ENCODE results near the gene SLC25A21. TPM values are rescaled to one million over a fixed set of nuclear protein-coding genes. Genes with fewer than 3 reads are reported as not detected.
"Not testable (repeated sequence)": the region's sequence is repeated elsewhere in the genome, so short reads cannot be mapped to it uniquely, and the experiment has no call there.

The SLC25A21 gene
- total RNA-seq, 8 experiments from 2014 or later, result 0.52 to 2.9 (median 1.4) TPM

DNA sequence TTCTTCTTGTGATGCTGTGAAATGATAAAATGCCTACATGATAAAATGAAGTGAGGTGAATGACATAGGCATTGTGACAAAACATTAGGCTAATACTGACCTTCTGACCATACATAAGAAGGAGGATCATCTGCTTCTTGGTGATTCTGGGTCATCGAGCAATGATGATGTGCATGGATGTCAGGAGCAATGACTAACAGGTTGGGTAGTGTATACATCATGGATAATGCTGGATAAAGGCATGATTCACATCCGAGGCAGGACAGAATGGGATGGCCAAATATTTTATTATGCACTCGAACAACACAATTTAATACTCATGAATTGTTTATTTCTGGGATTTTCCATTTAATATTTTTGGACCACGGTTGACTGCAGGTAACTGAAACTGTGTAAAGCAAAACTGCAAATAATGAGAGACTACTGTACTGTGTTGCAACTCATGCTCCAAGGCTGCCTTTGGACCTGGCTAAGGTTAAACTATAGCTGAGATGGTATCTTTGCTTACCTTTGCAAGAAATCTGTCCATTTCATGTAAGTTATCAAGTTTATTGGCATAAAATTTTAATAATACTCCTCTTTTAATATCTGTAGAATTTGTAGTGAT, 7.6 kb upstream of the SLC25A21 start:
- Histone ChIP-seq H3K4me3 (no peak overlapping the region), H3K27ac (no peak overlapping the region), H3K4me1 (replicated peaks in 1 of 2) (no peaks in the 10 kb centered on the region)
- in situ Hi-C loops (cut with MboI; ENCODE audit: low pct_unique_long_range_greater_than_20kb in 2 of 9, low sequenced_read_pairs in 9 of 9, unreplicated experiment in 9 of 9), result no loop called here
- no peak for ATAC-seq (replicated peaks in 6 of 8)
- 0 to 100% (median 55%) methylated on average over 1 to 4 of the region's 4 CpGs; no CpG with 5 or more reads in 3 of the 10 experiments for WGBS, 10 experiments

DNA sequence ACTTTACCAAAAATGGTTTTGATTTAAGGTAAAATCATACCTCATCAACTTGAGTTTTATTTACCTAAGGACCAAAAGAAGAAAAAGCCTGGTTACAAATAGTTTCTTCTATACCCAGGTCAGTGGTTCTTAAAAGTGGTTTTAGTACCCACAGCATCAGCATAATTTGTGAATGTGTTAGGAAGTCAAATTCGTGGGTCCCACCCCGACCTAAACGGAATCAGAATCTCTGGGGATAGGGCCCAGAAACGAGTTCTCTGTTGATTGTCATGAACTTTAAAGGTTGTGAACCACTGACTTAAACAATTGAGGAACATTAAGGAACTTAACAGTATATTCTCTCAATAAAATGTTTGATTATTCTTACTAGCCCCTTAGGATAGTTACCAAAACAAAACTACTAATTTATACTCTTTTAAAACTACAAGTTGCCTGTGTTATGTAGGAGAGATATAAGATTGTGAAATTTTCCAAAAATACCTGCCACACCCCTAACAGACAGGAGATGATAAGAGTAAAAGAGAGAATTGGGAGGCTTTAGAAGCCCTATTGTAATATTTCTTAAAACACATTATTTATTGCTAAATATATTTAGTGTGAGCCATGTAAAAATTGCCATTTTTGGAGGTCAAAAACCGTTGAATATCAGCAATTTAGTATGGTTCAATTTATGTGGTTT, 669 bp upstream of the SLC25A21 start:
- Histone ChIP-seq H3K4me3 (peak overlapping the region; percentile 59 to 97 (median 68)), H3K27ac (no peak overlapping the region), H3K4me1 (replicated peaks in 1 of 2) (peaks cover 2 to 17% of the 10 kb centered on the region in 2 donors)
- WGBS, 10 experiments, result 0 to 71% (median 28%) methylated on average over 1 to 5 of the region's 5 CpGs; no CpG with 5 or more reads in 1 of the 10 experiments
- in situ Hi-C loops (cut with MboI; ENCODE audit: low pct_unique_long_range_greater_than_20kb in 2 of 9, low sequenced_read_pairs in 9 of 9, unreplicated experiment in 9 of 9), result loop anchor here in 1 of 9 experiments (25.0 kb wide), 1 partner anchor 536 kb away; no protein-coding TSS in a partner anchor
- ATAC-seq (replicated peaks in 6 of 8), result no peak

DNA sequence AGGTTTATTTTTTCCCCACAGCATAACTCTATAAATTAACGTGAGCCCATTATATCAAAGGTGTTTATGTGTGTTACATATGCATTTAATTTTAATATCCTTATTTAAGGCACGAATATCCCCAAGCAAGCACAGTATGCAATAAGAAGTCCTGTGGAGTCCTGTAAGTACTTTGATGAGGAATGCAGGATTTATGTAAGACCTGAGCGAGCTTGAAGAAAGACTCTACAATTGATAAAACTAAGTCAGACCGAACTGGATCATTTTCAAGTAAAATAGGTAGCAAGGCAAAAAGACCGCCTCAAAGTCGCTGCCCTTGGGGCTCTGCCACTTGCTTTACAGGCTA, 755 bp downstream of the SLC25A21 start:
- Histone ChIP-seq H3K4me1 (replicated peaks in 1 of 2) (peaks cover 2 to 17% of the 10 kb centered on the region in 2 donors), H3K27ac (peak overlapping the region in 1 of 2 donors; percentile 83), H3K4me3 (peak overlapping the region; percentile 59 to 97 (median 68))
- peak in 7 of 8 experiments; percentile 11 to 36 (median 16) for ATAC-seq (replicated peaks in 6 of 8)
- in situ Hi-C loops (cut with MboI; ENCODE audit: low pct_unique_long_range_greater_than_20kb in 2 of 9, low sequenced_read_pairs in 9 of 9, unreplicated experiment in 9 of 9), result loop anchor here in 1 of 9 experiments (25.0 kb wide), 1 partner anchor 534 kb away; no protein-coding TSS in a partner anchor
- 0 to 17% (median 1%) methylated on average over 1 to 6 of the region's 6 CpGs for WGBS, 10 experiments

DNA sequence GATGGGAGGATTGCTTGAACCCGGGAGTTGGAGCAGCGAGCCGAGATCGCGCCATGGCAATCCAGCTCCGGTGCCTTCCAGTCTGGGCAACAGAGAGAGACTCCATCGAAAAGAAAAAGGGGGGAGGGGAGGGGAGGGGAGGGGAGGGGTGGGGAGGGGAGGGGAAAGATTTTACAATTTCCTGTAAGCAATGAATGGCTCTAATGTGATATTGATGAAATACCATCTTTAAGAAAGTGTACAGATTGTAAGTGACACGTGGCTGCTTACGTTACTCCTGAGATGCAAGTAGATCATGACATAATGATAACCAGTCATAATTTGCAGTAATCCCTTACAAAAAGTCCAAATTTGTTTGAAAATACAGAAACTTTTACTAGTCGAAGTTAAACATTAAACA, 1.4 kb downstream of the SLC25A21 start:
- peaks cover 2 to 17% of the 10 kb centered on the region in 2 donors for H3K4me1 ChIP-seq (replicated peaks in 1 of 2)
- WGBS, 10 experiments, result 41 to 100% (median 70%) methylated on average over 1 to 9 of the region's 10 CpGs
- no peak overlapping the region for H3K4me3 ChIP-seq
- H3K27ac ChIP-seq, result no peak overlapping the region
- in situ Hi-C loops (cut with MboI; ENCODE audit: low pct_unique_long_range_greater_than_20kb in 2 of 9, low sequenced_read_pairs in 9 of 9, unreplicated experiment in 9 of 9), result loop anchor here in 1 of 9 experiments (25.0 kb wide), 1 partner anchor 534 kb away; no protein-coding TSS in a partner anchor
- no peak for ATAC-seq (replicated peaks in 6 of 8)

DNA sequence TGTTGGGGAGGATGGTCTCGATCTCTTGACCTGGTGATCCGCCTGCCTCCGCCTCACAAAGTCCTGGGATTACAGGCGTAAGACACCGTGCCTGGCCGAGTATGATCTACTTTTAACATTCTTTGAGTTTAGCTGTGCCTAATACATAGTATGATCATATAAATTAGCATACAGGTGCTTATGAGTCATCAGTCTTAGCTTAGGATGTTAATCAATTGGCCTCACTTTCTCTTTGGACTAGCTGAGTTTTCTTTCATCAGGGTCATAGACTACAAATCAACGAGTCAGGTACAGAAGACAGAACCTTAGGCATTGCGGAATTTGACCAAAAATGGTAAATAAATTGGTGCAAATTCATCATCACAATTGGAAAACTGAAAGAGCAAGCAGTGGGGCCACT, 2.2 kb downstream of the SLC25A21 start:
- H3K4me3 ChIP-seq, result no peak overlapping the region
- no peak for ATAC-seq (replicated peaks in 6 of 8)
- peaks cover 2 to 17% of the 10 kb centered on the region in 2 donors for H3K4me1 ChIP-seq (replicated peaks in 1 of 2)
- in situ Hi-C loops (cut with MboI; ENCODE audit: low pct_unique_long_range_greater_than_20kb in 2 of 9, low sequenced_read_pairs in 9 of 9, unreplicated experiment in 9 of 9), result loop anchor here in 1 of 9 experiments (25.0 kb wide), 1 partner anchor 533 kb away; no protein-coding TSS in a partner anchor
- WGBS, 10 experiments, result 57 to 100% (median 86%) methylated on average over 1 to 8 of the region's 8 CpGs; no CpG with 5 or more reads in 1 of the 10 experiments
- H3K27ac ChIP-seq, result no peak overlapping the region

DNA sequence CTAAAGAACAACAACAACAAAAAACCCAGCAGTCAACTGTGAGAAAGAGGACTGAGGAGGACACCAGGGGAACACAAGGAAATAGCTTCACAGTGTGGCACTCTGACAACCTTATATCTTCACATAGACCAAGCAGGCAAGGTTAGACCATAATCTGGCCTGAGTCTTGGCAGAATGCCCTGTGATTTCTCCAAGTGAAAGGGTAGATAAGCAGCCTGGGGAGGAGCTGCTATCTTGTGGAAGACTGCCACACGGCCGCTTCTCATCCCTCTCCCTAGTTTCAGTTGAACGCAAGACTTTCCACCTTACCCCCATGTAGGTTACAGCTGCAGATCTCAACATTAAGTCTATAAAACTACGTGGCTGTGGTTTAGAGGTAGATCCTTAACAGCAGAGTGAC, 3.7 kb downstream of the SLC25A21 start:
- Histone ChIP-seq H3K4me1 (replicated peaks in 1 of 2) (peaks cover 0 to 8% of the 10 kb centered on the region in 2 donors), H3K4me3 (no peak overlapping the region), H3K27ac (no peak overlapping the region)
- ATAC-seq (replicated peaks in 6 of 8), result no peak
- WGBS, 10 experiments, result 79 to 100% (median 100%) methylated on average over 1 to 2 of the region's 4 CpGs; no CpG with 5 or more reads in 7 of the 10 experiments
- in situ Hi-C loops (cut with MboI; ENCODE audit: low pct_unique_long_range_greater_than_20kb in 2 of 9, low sequenced_read_pairs in 9 of 9, unreplicated experiment in 9 of 9), result loop anchor here in 1 of 9 experiments (25.0 kb wide), 1 partner anchor 531 kb away; no protein-coding TSS in a partner anchor

DNA sequence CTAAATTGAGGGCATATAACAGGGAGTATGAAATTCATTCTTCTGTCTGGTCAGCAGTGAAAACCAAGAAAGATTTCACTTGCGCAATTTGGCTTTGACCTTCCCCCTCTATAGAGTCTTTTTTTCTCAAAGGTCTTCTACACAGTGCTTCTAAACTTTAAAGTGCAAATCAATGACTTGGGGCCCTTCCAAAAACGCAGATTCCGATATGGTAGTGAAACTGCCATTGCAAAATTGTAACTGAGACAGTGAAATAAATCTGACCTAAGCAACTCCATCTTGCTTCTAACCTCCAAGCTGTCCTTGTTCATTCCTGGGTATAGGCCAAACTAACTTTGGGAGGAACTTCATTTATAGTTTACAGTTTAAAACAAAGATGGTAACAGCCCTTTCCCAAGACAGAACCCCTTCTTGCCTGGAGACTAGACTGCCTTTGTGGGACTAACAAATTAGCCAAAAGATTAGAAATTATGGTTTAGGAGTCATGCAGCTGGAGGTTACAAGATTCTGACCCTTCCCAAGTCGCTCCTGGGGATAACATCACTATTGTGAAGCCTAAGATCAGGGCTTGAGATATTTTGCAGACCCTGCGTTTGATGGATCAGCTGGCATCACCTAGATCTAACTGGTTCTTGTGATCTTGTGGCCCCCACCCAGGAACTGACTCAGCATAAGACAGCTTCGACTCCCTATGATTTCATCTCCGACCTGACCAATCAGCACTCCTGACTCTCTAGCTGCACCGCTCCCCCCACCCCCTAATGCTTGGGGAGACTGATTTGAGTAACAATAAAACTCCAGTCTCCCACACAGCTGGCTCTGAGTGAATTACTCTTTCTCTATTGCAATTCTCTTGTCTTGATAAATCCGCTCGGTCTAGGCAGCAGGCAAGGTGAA, 5.0 kb downstream of the SLC25A21 start:
- WGBS, 10 experiments, result 59 to 100% (median 83%) methylated on average over 1 to 10 of the region's 10 CpGs
- in situ Hi-C loops (cut with MboI; ENCODE audit: low pct_unique_long_range_greater_than_20kb in 2 of 9, low sequenced_read_pairs in 9 of 9, unreplicated experiment in 9 of 9), result loop anchor here in 1 of 9 experiments (25.0 kb wide), 1 partner anchor 530 kb away; no protein-coding TSS in a partner anchor
- H3K4me1 ChIP-seq (replicated peaks in 1 of 2), result no peaks in the 10 kb centered on the region
- ATAC-seq (replicated peaks in 6 of 8), result no peak
- no peak overlapping the region for H3K4me3 ChIP-seq
- no peak overlapping the region for H3K27ac ChIP-seq

DNA sequence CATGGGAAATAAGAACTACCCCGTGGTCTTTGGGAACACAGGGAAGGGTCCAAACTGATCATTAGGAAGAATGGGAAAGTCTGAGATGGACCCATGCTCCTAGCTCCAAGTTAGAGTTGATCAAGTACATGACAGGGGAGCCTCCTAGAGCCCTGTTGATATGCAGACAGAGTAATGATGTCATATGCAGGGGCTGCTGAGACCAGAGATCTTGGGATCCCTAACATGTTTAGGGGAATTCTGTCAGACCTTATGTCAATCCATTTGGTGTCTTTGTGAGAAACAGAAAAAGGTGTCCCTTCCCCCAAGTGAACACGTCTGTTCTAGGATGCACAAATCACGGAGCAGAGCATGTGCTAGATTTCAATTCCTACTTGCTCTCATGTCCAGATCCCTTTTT, 6.6 kb downstream of the SLC25A21 start:
- in situ Hi-C loops (cut with MboI; ENCODE audit: low pct_unique_long_range_greater_than_20kb in 2 of 9, low sequenced_read_pairs in 9 of 9, unreplicated experiment in 9 of 9), result loop anchor here in 1 of 9 experiments (25.0 kb wide), 1 partner anchor 528 kb away; no protein-coding TSS in a partner anchor
- WGBS, 10 experiments, result 60 to 87% (median 67%) methylated on average over 1 to 3 of the region's 3 CpGs; no CpG with 5 or more reads in 5 of the 10 experiments
- no peaks in the 10 kb centered on the region for H3K4me1 ChIP-seq (replicated peaks in 1 of 2)
- H3K4me3 ChIP-seq, result no peak overlapping the region
- ATAC-seq (replicated peaks in 6 of 8), result no peak
- H3K27ac ChIP-seq, result no peak overlapping the region

DNA sequence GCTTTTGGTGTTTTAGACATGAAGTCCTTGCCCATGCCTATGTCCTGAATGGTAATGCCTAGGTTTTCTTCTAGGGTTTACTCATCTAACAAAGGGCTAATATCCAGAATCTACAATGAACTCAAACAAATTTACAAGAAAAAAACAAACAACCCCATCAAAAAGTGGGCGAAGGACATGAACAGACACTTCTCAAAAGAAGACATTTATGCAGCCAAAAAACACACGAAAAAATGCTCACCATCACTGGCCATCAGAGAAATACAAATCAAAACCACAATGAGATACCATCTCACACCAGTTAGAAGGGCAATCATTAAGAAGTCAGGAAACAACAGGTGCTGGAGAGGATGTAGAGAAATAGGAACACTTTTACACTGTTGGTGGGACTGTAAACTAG, 10.1 kb downstream of the SLC25A21 start:
- H3K27ac ChIP-seq; ATAC-seq (replicated peaks in 6 of 8); H3K4me1 ChIP-seq (replicated peaks in 1 of 2); H3K4me3 ChIP-seq: not testable (repeated sequence)
- WGBS, 10 experiments, result no CpG with 5 or more reads among the region's 2 CpGs
- in situ Hi-C loops (cut with MboI; ENCODE audit: low pct_unique_long_range_greater_than_20kb in 2 of 9, low sequenced_read_pairs in 9 of 9, unreplicated experiment in 9 of 9), result loop anchor here in 1 of 9 experiments (25.0 kb wide), 1 partner anchor 525 kb away; no protein-coding TSS in a partner anchor

DNA sequence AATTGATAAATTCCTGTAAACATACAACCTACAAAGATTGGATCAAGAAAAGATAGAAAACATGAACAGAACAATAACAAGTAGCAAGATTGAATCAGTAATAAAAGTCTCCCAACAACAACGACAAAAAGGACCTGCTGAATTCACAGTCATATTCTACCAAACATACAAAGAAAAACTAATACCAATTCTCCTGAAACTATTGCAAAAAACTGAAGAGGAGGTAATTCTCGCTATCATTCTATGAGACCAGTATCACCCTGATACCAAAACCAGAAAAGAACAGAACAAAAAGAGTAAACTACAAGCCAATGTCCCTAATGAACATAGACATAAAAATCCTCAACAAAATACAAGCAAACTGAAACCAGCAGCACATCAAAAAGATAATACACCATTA, 14.4 kb downstream of the SLC25A21 start:
- Histone ChIP-seq H3K27ac (no peak overlapping the region), H3K4me1 (replicated peaks in 1 of 2) (no peaks in the 10 kb centered on the region), H3K4me3 (no peak overlapping the region)
- in situ Hi-C loops (cut with MboI; ENCODE audit: low pct_unique_long_range_greater_than_20kb in 2 of 9, low sequenced_read_pairs in 9 of 9, unreplicated experiment in 9 of 9), result loop anchor here in 1 of 9 experiments (25.0 kb wide), 1 partner anchor 521 kb away; no protein-coding TSS in a partner anchor
- no peak for ATAC-seq (replicated peaks in 6 of 8)
- 15 to 90% (median 79%) methylated on average over 1 to 2 of the region's 2 CpGs for WGBS, 10 experiments

DNA sequence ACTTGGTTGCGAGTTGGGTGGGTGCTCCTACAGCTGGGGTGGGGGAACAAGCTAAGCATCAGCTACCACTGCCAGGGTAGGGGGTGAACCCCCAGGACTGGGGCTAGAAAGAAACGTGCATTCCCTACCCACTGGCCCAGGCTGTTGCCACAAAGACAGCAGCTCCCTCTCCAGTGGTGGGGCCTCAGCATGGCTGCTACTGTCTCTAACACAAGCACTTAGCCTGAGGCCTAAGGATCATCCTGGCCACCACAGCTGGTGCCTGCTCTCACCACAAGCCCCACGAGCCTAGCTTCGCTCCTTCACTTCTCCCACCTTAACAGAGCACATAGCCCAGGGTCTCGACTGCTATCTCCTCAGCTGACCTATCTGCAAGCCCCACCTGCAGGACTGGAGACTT, 18.9 kb downstream of the SLC25A21 start:
- in situ Hi-C loops (cut with MboI; ENCODE audit: low pct_unique_long_range_greater_than_20kb in 2 of 9, low sequenced_read_pairs in 9 of 9, unreplicated experiment in 9 of 9), result loop anchor here in 1 of 9 experiments (25.0 kb wide), 1 partner anchor 516 kb away; no protein-coding TSS in a partner anchor
- Histone ChIP-seq H3K4me3 (no peak overlapping the region), H3K4me1 (replicated peaks in 1 of 2) (no peaks in the 10 kb centered on the region), H3K27ac (no peak overlapping the region)
- 20 to 80% (median 40%) methylated on average over 1 of the region's 5 CpGs; no CpG with 5 or more reads in 7 of the 10 experiments for WGBS, 10 experiments
- no peak for ATAC-seq (replicated peaks in 6 of 8)

DNA sequence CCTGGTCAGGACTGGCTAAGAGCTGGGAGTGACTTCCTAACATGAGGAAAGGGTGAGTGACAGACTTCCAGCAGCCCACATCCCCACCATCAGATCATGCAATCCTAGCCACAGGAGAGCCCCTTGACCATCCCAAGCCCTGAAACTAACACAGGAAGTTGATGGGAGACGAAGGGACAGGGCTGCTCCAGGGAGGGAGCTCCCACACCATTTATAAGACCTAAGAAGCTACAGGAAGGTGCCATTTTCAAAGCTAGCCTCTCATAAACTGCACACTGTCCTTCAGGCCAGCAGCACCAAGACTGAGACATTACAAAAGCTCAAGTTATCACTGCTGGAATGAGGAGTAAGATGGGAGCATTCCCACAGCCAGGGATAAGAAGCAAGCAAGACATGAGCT, 19.4 kb downstream of the SLC25A21 start:
- Histone ChIP-seq H3K27ac (no peak overlapping the region), H3K4me1 (replicated peaks in 1 of 2) (no peaks in the 10 kb centered on the region), H3K4me3 (no peak overlapping the region)
- 17 to 100% (median 33%) methylated on average over 1 of the region's 1 CpG; no CpG with 5 or more reads in 7 of the 10 experiments for WGBS, 10 experiments
- no peak for ATAC-seq (replicated peaks in 6 of 8)
- in situ Hi-C loops (cut with MboI; ENCODE audit: low pct_unique_long_range_greater_than_20kb in 2 of 9, low sequenced_read_pairs in 9 of 9, unreplicated experiment in 9 of 9), result loop anchor here in 1 of 9 experiments (25.0 kb wide), 1 partner anchor 516 kb away; no protein-coding TSS in a partner anchor

Data from motor neuron (in vitro differentiated cells).